GM19240 (cell line): ENCODE measurements around the gene AKR7A2.
"Not testable (repeated sequence)": the region's sequence is repeated elsewhere in the genome, so short reads cannot be mapped to it uniquely, and the experiment has no call there.

Experiments
- DNase-seq: peaks from one replicate; pipeline ENCODE4 v3.0.0; 2011; ENCODE audit warnings: low spot score; ENCODE audit not compliant: insufficient read length

Gene AKR7A2

GRCh38 chr1:19307794-19308508, 4.0 kb downstream of the AKR7A2 start:
- DNase-seq = no peak

DNA sequence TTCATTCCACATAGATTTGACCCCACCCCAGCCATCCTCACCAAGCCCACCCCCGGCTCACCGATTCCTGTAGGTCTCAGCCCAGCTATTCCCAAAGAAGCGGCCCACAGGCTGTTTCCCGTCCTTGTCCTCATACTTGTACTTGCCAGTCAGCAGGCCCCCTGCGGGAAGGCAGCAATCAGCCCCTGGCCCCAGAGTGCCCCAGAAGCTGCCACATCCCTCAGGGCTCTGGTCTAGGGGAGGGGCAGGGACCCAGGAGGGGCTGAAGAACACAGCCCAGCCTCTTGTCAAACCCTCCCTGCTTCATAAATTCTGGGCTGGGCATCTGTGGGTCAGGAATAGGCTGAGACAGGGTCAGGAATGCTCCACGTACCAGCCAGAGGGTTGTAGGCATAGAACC, 5.0 kb downstream of the AKR7A2 start:
- DNase-seq = no peak

- DNase-seq = no peak
Observed at GRCh38 chr1:19305880-19306279, 6.1 kb downstream of the AKR7A2 start.

DNA sequence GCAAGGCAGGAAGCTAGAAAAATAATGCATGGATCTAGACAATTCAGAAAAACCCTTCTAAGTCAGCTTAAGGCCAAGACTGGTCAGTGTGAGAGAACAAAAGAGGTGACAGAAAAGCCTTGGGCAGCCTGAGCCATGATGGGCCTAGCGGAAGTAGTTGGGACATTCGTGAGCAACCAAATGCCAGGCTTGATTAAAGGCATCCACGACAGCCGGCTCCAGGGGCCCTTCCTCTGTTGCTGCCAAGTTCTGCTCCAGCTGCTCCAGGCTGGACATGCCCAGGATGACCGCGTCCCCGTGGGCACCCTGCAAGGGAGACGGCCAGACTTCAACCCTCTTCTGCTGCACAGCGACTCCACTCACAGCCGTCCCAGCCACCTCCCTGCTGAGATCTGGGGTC, 7.9 kb downstream of the AKR7A2 start:
- not testable (repeated sequence) for DNase-seq

- no peak for DNase-seq
Observed at GRCh38 chr1:19300211-19300610, 11.7 kb downstream of the AKR7A2 start.

- DNase-seq = no peak
Observed at GRCh38 chr1:19294638-19295037, 17.3 kb downstream of the AKR7A2 start.

DNA sequence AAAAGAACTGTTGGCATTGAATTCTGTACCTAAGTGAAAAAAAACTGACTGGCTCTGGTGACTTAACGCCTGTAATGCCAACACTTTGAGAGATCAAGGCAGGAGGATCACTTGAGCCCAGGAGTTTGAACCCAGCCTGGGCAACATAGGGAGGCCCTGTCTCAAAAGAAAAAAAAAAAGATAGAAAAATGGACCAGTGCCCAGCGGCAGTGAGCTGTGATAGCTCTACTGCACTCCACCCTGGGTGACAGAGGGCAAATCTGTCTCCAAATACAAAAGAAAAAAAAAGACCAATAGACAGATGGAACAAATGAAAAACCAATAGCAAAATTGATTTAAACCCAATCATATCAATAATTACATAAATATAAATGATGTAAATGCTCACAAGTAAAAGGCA, 22.7 kb downstream of the AKR7A2 start:
- DNase-seq = no peak

- DNase-seq = not testable (repeated sequence)
Observed at GRCh38 chr1:19288324-19289241, 23.4 kb downstream of the AKR7A2 start, which contains the start of gene AKR7A3. Gene AKR7A3, minus strand, starts transcription at chr1:19288770. Its CDS starts 61 bp downstream, at chr1:19288709.

DNA sequence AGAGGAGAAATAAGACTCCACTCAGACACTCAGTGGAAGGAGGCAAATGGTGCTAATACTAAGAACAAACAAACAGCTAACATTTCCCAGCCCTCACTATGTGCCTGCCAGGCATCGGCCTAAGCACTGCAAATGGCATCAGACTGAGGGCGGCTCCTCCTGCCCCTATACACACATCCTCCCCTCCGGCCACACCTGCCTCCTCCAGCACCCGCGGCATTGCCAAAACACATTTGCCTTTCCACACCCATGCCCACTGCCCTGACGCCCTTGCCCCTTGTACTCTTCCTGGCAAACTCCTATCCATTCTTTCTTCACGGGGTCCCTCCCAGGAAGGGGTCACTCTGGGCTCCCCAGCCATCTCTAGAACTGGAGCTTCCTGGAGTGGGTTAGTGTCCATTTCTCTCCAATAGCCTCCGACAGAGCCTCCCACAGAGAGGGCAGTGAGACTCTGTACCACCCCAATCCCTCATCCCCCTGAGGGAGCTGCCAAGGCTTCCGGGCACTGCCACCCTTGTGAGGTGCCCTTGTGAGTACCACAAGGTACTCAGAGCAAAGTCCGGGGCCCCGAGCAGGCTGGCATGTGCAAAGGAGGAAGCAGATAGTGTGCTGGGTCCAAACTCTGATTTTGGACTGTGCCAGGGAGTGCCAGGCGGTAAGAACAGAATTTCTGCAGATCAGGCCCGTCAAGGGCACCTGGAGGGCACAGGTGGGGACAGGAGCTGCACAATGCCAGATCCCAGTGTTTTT, 24.3 kb downstream of the AKR7A2 start:
- no peak for DNase-seq

DNA sequence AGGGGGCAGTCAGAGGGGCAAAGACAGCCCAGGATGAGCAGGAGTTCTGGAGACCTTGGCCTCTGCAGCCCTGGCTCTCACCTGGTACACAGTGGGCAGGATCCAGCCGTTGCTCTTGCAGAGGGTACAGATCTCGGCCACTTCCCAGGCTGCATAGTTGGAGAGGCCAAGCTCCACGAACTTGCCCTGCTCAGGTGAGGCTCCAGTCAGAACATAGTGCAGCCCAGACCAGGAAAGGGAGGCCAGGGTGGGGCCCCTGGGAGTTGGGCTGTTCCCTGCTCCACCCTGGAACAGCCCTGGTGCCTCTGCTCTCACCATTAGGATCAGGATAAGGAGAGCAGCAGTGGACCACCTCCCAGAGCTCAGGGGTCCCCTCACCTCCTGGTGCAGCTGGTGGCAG, 26.1 kb downstream of the AKR7A2 start:
- DNase-seq = not testable (repeated sequence)

DNA sequence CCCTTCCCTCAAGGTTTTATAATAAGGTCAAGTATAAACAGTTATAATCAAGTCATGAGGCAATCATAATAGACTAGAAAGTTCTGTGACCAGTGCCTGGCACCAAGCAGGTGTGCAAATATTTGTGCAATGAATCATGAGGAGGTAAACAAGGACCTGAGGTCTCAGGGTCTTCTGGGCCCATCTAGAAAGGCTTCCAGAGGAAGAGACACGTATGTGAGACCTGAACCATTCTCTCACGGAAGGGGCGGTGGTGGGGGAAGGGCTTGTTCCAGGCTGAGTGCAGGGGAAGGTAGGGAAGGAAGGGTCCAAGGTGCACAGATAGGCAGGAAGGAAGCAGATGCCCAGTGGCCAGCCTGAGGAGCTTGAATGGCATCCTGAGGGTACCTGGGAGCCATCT, 26.6 kb downstream of the AKR7A2 start:
- DNase-seq = not testable (repeated sequence)

DNA sequence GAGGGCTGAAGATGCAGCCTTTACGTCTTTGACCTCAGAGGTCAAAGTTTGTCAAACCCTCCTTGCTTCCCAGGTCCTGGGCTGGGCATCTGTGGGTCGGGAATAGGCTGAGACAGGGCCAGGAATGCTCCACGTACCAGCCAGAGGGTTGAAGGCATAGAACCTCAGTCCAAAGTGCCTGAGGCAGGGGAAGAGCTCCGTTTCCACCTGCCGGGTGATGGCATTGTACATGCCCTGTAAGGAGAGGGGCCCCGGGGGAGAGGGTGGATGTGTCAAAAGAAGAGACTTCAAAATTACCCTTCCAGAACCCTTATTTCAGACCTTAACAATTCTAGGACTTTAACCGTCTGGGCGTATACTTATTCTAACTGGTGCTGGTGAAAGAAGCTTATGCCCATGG, 27.1 kb downstream of the AKR7A2 start:
- DNase-seq = no peak

- DNase-seq = no peak
Observed at GRCh38 chr1:19283891-19284290, 28.1 kb downstream of the AKR7A2 start.

DNA sequence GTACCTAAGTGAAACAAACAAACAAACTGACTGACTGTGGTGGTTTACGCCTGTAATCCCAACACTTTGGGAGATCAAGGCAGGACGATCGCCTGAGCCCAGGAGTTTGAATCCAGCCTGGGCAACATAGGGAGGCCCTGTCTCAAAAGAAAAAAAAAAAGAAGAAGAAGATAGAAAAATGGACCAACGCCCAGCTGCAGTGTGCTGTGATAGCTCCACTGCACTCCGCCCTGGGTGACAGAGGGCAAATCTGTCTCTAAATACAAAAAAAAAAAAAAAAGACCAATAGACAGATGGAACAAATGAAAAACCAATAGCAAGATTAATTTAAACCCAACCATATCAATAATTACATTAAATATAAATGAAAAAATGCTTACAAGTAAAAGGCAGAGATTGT, 37.3 kb downstream of the AKR7A2 start:
- DNase-seq = no peak

GRCh38 chr1:19273844-19274531, 38.0 kb downstream of the AKR7A2 start:
- DNase-seq = not testable (repeated sequence)

DNA sequence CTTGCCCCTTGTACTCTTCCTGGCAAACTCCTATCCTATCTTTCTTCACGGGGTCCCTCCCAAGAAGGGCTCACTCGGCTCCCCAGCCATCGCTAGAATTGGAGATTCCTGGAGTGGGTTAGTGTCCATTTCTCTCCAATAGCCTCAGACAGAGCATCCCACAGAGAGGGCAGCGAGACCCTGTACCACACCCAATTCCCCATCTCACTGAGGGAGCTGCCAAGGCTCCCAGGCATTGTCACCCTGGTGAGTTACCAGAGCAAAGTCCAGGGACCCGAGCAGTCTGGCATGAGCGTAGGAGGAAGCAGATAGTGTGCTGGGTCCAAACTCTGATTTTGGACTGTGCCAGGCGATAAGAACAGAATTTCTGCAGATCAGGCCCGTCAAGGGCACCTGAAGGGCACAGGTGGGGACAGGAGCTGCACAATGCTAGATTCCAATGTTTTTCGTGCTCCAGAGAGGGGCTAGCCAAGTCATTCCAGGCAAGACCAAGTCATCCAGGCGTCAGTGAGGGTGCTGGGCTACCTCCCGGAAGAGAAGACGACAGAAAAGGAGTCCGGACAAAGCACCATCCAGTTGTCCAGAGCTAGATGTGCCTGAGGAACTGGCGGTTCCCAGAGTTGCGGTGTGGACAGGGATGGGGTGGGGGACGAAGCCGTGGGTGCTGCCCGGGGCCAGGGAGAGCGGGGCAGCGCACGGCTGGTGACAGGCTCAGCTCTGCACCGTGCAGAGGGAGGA, 38.7 kb downstream of the AKR7A2 start:
- DNase-seq = no peak

DNA sequence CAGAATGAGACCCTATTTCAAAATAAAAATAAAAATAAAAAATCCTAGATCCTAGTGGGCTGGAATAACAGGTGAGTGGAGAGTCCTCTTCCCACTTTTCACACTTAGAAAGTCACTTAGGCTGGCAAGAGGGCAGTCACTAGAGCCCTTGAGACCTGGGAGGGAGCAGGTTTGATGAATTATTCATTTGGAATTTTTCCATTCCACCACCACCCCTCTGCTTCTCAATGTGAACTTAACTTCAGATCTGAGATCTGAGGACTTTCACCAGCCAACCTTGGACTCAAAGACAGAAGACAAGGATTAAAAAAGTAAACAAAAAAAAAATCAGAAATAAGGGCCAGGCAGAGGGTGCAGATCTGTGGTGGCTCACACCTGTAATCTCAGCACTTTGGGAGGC, 39.9 kb downstream of the AKR7A2 start:
- DNase-seq = no peak

DNA sequence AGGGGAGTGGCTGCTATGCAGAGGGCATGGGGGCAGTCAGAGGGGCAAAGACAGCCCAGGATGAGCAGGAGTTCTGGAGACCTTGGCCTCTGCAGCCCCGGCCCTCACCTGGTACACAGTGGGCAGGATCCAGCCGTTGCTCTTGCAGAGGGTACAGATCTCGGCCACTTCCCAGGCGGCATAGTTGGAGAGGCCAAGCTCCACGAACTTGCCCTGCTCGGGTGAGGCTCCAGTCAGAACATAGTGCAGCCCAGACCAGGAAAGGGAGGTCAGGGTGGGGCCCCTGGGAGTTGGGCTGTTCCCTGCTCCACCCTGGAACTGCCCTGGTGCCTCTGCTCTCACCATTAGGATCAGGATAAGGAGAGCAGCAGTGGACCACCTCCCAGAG, 41.6 kb downstream of the AKR7A2 start:
- not testable (repeated sequence) for DNase-seq

- not testable (repeated sequence) for DNase-seq
Observed at GRCh38 chr1:19269427-19270342, 42.3 kb downstream of the AKR7A2 start.
